Superior temporal gyrus (tissue), 1 donor: ENCODE measurements around the gene GRHL1.

Experiments
- DNase-seq: peaks from one replicate; pipeline ENCODE4 v3.0.0-alpha.2; 2016; ENCODE audit errors: extremely low spot score

The GRHL1 gene

GRCh38 chr2:9948721-9949120, 2.8 kb upstream of the GRHL1 start:
- no peak for DNase-seq

DNA sequence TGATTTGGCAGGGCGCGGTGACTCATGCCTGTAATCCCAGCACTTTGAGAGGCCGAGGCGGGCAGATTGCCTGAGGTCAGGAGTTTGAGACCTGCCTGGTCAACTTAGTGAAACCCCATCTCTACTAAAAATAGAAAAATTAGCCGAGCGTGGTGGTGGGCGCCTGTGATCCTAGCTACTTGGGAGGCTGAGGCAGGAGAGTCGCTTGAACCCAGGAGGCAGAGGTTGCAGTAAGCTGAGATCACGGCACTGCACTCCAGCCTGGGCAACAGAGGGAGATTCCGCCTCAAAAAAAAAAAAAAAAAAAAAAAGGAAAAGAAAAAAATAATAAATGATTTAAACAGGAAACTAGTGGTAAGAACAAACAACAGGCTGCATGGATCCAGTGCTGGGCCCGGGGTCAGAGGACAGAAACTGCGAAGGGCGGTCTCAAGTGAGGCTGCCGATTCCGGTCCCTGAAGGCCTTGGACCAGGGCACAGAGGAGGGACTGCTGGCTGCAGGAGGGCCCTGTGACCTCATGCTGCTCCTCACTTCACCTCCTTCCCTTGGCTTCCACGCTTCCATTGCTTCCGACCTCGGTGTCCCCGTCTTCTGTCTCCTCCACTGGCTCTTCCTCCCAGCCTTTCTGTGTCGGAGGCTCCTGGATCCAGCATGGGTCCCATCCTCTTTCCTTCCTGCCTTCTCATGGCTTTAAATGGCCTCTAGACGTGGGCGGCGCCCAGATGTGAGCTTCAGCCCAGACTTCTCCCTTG, 2.1 kb upstream of the GRHL1 start:
- no peak for DNase-seq

DNA sequence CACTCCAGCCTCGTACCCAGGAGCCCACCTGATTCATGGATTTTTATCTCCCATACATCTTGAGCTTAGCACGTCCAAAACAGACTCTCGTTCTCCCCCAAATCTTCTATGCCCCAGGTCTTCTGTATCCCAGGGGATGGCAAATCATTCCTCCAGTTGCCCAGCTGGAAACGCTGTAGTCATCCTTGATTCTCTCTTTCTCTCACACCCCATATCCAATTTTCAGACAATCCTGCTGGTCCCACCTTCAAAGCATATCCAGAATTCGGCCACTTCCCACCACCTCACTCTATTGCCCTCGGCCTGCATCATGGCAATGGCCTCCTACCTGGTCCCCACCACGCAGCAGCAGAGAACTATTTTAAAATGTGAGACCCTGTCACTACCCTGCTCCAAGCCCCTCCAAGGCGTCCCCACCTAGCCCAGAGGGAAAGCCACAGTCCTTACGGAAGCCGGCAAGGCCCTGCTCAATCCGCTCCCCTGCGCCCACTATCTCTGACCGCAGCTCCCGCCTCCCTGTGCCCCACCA, 1.4 kb upstream of the GRHL1 start:
- no peak for DNase-seq

DNA sequence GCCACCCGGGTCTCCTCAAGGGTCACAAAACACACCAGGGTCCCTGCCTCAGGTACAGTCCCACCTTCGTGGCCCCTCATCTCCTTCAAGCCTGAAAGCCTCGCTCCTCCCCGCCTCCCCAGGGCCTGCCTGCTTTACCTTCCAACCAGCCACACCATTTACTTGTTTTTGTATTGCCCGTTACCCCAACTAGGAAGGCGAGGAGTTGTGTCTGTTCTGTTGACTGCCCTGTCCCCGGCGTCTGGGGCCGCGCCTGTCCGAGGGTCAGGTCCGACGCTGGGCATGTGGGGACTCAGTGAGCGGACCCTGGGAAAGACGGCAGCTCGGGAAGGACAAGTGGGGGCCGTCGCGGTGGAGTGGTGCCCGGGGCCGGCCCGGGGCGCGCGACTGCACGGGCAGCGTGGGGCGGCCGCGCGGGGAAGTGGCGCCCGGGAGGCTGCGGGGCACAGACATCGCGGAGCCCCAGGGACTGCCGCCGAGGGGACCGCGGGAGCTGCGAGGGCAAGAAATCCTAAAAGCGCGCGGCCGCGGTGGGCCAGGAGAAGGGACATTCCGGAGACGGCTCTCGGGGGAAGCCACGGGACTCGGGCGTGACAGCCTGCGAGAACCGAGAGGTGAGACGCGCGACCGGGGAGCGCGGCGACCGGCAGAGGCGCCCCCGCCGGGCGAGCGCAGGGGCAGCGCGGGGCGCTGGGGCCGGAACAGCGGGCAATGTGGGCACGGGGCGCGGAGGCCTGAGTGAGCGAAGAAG, 797 bp upstream of the GRHL1 start:
- no peak for DNase-seq

DNA sequence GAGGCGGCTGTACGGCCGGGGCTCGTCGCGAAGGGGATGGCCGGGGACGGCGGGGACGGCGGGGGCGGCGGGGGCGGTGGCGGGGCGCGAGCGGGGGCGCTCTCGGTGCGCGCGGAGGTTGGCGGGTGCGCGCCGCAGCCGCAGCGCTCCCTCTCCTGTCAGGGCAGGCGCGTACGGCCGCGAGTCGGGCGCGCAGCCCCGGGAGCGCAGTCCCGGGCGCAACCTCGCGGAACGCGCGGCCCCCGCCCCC, 296 bp upstream of the GRHL1 start:
- DNase-seq: no peak

- no peak for DNase-seq
These were observed 819 bp downstream of the GRHL1 start for GRCh38 chr2:9952286-9952737.

DNA sequence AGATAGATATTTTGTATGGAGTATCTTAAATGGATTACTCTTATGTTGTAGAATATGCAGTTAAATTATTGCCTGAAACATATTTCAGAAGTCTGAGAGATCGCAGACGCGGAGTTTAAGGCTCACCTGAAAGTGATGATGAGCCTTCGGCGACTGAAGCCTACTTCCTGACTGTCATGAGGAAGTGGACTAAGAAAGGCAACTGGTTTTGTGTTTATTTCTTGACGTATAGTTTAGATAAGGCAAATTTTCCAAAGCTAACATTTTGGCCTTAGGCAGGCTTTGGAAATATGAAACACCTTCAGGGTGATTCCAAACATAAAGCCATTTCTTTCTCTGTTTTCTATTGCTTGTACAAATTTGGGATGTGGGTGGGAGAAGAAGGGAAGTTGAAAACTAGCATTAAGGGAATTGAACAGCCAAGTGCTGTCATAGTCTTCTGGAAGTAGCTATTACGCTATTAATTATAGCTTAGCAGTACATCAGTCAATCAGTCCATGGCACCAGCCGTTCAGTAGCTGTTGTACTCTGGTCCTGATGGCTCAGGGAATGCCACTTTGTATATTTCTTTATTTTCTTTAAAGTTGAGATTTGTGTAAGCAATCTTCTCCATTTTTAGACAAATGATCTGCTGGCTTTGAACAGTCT, 1.5 kb downstream of the GRHL1 start:
- DNase-seq: no peak

- no peak for DNase-seq
These were observed 2.6 kb downstream of the GRHL1 start for GRCh38 chr2:9954136-9954535.

- no peak for DNase-seq
These were observed 6.6 kb downstream of the GRHL1 start for GRCh38 chr2:9958057-9958456.

DNA sequence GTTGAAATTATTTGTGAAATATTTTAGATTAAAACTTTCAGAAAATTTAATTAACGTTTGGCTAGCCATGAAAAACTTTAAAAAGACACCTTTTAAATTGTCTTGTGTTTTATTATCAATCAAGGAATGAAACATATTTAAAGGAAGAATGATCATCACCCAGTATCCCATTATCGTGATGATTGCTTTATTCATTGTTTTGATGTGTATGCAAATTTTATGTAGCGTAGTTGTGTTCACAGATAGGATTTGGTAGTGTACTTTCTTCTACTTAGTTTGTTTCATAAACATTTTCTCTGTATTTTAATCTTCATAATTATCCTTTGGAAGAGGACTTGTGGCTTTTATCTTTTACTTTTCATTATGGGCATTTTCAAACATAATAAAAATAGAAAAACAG, 7.8 kb downstream of the GRHL1 start:
- no peak for DNase-seq

DNA sequence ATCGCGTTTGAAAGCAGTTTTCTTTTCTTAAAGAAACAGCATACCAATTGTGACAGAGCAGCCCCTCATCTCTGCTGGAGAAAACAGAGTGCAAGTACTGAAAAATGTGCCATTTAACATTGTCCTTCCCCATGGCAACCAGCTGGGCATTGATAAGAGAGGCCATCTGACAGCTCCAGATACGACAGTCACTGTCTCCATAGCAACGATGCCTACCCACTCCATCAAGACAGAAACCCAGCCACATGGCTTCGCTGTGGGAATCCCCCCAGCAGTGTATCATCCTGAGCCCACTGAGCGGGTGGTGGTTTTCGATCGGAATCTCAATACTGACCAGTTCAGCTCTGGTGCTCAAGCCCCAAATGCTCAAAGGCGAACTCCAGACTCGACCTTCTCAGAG, 9.5 kb downstream of the GRHL1 start:
- no peak for DNase-seq

DNA sequence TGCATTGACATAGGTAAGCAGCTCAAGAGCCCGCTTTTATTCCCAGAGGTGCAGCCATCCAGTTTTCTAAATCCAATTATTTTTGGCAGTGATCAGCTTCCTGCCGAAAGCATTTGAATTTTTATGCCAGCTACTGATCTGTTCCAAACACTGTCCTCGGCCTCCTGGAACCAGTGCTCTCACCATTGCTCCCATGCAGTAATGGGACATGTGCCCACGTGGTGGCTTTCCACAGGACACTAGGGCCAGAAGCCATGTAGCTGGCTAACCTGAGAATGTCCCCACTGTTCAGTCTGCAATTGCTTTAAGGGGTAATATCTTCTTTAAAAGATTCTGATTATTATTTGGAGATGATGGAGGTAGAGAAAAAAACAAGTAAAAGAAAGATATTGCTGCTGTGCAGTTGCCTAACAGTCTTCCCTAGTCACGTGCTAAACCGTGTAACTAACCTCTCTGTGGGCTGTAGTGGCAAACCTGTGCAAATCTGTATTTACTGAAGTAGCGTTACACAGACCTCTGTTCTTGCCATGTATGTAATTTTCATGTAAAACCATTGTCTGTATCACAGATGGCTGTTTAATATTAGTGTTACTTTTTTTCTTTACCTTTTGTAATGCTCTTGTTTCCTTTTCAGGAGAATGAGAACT, 13.0 kb downstream of the GRHL1 start:
- no peak for DNase-seq

DNA sequence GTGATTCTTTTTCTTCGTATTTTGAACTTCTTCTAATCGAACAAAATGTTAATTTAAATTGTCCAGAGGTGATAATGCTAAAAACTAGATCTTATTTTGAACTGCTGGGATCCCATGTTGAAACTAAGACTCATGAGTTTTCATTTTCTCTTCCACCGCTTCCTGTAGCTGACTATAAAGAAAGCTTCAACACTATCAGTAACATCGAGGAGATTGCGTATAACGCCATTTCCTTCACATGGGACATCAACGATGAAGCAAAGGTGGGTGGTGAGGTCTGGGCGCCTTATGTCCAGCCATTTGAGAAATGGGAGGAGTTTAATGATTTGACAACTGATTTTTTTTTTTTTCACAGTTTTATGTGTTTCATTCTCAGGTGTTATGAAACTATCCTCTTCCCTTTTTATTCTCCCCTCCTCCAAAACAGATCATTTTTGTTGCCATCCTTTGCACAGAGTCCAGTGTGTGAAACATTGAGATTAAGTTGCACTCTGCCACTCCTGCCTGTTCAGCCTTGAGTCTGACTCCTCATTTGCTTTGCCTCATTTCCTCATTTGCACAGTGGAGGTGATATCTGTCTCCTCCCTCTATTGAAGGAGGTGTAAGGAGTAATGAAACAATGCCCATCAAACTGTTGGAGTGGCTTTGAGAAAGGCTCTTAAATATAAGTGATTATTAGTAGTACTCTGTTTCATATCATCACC, 13.8 kb downstream of the GRHL1 start:
- no peak for DNase-seq

GRCh38 chr2:9966491-9967022, 15.1 kb downstream of the GRHL1 start:
- no peak for DNase-seq

DNA sequence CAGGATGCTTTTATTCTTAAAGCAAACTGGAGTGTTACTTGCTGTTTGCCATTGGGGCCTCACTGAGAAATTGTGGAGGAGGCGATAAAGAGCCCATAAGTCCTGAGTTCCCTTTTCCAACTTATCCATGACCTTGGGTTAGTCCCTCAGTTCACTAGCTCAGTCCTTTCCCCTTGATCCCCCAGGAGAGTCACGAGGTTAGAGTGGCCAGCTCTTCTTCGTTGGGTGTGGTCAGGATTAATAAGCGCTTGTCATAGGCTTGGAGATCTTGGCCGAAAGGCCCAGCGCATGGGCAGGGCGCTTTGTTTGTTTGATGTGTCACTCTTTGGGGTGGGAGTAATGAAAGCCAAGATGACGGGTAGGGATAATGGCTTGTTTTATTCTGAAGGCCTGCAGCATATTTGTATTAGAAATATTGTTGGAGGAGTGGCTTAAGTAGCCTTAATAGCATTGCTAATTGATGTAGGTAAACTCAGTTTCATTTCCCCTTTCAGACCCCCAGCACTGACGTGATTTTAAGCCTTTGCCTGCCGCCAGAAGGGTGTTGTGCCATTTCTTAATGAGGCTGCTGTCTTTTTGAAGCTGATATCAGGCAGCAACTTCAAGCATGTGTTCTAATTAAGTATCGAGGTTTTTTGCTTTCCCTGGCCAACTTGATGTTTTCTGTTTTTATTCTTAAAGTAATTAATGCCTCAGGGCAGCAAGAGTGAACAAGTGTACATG, 15.7 kb downstream of the GRHL1 start:
- DNase-seq: no peak

DNA sequence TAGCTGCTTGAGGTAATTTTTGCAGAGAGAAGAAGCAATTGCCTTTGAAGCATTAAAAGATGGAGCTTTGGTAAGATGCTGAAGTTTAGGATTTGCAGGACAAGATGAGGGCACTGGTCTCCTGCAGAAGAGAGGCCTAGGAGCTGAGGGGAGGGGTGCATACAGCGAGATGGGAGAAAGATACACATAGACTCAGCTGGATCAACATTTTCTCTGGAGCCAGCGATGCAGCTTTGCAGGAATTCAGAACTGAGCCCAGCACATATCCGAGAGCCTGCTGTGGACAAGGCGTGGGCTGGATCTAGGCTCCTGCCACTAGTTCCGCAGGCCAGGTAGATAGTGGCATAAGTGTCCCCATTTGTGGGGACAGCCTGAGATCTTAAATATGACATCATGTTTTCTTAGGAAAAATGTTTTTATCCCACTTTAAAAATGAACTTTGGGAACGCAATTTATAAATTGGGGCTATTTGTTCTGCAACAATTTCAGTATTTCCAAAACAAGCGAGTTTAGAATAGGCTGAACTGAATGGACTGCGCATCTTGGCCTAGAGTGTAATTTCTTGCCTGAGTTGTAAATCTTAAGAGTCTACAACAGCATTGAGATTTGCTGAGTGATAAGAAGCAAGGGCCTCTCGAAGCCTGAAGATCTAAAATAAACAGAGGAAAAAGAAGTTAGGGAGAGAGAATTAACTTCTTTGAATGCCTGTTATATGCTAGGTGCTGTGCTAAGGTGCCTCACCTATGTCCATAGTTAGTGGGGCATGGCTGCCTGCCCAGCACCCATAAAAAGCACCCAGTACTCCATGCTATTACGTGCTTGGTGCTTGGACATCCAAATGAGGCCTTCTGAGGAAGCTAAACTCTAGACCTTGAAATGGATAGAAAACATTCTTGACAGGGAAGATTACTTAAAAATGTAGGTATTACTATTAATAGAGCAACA, 17.3 kb downstream of the GRHL1 start:
- DNase-seq: no peak

DNA sequence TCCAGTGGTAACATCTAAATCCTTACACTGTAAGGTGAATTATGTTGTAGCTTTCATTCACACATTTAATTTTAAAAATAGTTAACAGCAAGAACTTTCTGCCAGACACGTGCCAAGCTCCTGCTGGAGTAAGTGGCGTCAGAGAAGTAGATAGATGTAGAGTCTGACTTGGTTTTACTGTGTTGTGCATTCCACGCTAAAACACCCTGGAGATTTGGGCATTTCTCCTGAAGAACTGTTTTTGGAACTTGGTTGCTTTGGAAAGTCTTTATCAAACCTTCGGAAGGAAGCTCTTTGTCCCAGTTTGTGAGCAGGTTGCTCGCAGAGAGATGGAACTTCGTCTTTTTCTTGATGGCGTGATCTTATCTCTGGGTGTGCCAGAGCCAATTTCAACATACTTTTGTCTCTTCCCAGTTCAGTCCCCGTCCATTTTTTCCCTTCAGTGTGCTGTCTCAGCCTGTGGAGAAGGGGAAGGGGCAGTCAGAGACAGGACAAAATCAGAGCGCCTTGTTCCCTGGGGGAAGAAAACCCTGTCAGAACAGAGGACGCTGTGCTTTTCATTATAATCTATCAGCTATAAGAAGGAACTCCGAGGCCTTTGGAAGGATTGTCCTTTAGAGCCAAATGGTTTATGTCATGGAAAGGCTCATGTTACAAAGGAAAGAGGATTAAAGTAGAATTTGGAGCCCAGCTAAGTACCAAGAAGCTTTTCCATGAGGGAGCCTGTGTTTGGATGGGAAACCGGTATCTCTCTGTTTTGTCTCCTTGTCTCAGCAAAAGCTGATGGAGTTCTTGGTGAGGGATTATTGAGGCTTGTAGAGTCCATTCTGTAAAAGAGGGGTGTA, 18.9 kb downstream of the GRHL1 start:
- DNase-seq: no peak

GRCh38 chr2:9971105-9971818, 19.8 kb downstream of the GRHL1 start:
- DNase-seq: no peak
